ENCODE data around the gene PHACTR3.

PHACTR3 gene

GRCh38 chr20:59764037-59764436, 159.7 kb downstream of the PHACTR3 start:
- no peak for DNase-seq

GRCh38 chr20:59765599-59766177, 161.3 kb downstream of the PHACTR3 start:
- DNase-seq, result no peak

- DNase-seq, result no peak
These were observed 163.3 kb downstream of the PHACTR3 start for GRCh38 chr20:59767656-59768055.

- no peak for DNase-seq
These were observed 165.9 kb downstream of the PHACTR3 start for GRCh38 chr20:59770270-59770669.

- DNase-seq, result no peak
These were observed 166.5 kb downstream of the PHACTR3 start for GRCh38 chr20:59770851-59771250.

- DNase-seq, result no peak
These were observed 167.4 kb downstream of the PHACTR3 start for GRCh38 chr20:59771506-59772372.

GRCh38 chr20:59772373-59772705, 168.0 kb downstream of the PHACTR3 start:
- DNase-seq, result no peak

GRCh38 chr20:59772931-59773913, 168.9 kb downstream of the PHACTR3 start:
- no peak for DNase-seq

- no peak for DNase-seq
These were observed 169.9 kb downstream of the PHACTR3 start for GRCh38 chr20:59774204-59774641.

- DNase-seq, result no peak
These were observed 170.8 kb downstream of the PHACTR3 start for GRCh38 chr20:59774921-59775686.

GRCh38 chr20:59775687-59776055, 171.3 kb downstream of the PHACTR3 start:
- no peak for DNase-seq

GRCh38 chr20:59776059-59776603, 171.8 kb downstream of the PHACTR3 start:
- no peak for DNase-seq

- DNase-seq, result no peak
These were observed 172.4 kb downstream of the PHACTR3 start for GRCh38 chr20:59776626-59777330.

- DNase-seq, result no peak
These were observed 173.0 kb downstream of the PHACTR3 start for GRCh38 chr20:59777331-59777725.

GRCh38 chr20:59777814-59778575, 173.7 kb downstream of the PHACTR3 start:
- no peak for DNase-seq

GRCh38 chr20:59778615-59779200, 174.4 kb downstream of the PHACTR3 start:
- no peak for DNase-seq

GRCh38 chr20:59779656-59780380, 175.5 kb downstream of the PHACTR3 start:
- no peak for DNase-seq

- DNase-seq, result no peak
These were observed 176.3 kb downstream of the PHACTR3 start for GRCh38 chr20:59780494-59781185.

GRCh38 chr20:59781226-59781625, 176.9 kb downstream of the PHACTR3 start:
- DNase-seq, result no peak

Measured in T1000 (cell line).